ENCODE measurements around the gene NCKAP5. TPM values are rescaled to one million over a fixed set of nuclear protein-coding genes. Genes with fewer than 3 reads are reported as not detected.

NCKAP5 gene
- total and polyA plus RNA-seq, 9 of the 15 experiments (the other 6 are each of a cell fraction or from before 2014, with no cell fraction given): not detected

DNA sequence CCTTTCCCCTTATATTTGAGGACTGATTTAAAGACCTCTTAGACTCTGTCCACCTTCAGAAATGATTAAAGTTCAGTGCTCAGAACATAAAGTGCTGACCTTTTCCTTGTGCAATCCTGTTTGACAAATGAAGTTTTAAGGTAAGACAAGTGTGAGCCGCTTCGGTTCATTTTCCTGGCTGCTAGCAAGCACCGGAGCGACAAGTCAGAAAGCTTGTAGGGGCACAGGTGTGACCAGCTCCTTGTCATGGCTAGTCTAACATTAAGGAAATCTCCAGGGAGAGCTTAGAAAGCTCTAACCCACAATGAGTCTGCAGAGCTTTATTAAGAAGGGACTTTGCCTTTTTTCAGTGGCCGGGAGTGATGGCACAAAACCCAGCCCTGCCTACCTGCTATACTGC lies 2.3 kb upstream of the NCKAP5 start:
- Histone ChIP-seq H4K20me1 (replicated peaks; ENCODE audit: control insufficient read depth, insufficient read depth, low read length) (no peaks in the 10 kb centered on the region), H3K27ac (ENCODE audit: extremely low read depth, low read depth, low read length) (no peak overlapping the region), H3K4me1 (replicated peaks in 1 of 2; ENCODE audit: control insufficient read depth in 2 of 2, insufficient read depth in 2 of 2, low read length in 2 of 2) (no peaks in the 10 kb centered on the region), H2AFZ (ENCODE audit: low read depth, low read length) (no peak overlapping the region), H3K36me3 (ENCODE audit: control insufficient read depth, insufficient read depth, low read length) (no peaks in the 10 kb centered on the region), H3K9ac (ENCODE audit: insufficient read depth in 1 of 2, low read depth in 2 of 2, low read length in 2 of 2) (no peak overlapping the region), H3K27me3 (ENCODE audit: control insufficient read depth in 2 of 2, insufficient read depth in 2 of 2, low read length in 2 of 2) (no peaks in the 10 kb centered on the region), H3K9me1 (ENCODE audit: control insufficient read depth, insufficient read depth, low read length) (no peaks in the 10 kb centered on the region), H3K4me2 (ENCODE audit: insufficient read depth, low read length) (no peak overlapping the region), H3K4me3 (no peak overlapping the region), H3K9me3 (replicated peaks; ENCODE audit: control insufficient read depth, insufficient read depth, low read depth, low read length) (no peaks in the 10 kb centered on the region), H3K79me2 (ENCODE audit: control insufficient read depth, insufficient read depth, low read length) (no peaks in the 10 kb centered on the region)
- FAIRE-seq (no peak), DNase-seq (ENCODE audit: extremely low read depth in 1 of 4, low spot score in 3 of 4) (no peak), ATAC-seq (no peak)
- no TSS peak for BruUV-seq (replicated peaks)
- in situ Hi-C loops (cut with MboI) (no loop called here), intact Hi-C loops (cut with micrococcal nuclease) (no loop called here)
- ChIA-PET CTCF (ENCODE audit: low intra/inter-chr PET ratio) (no interaction called here), POLR2A (no interaction called here)
- WGBS (ENCODE audit: insufficient coverage, low coverage, missing lambda C conversion rate): 0% methylated on average over 5 of the region's 5 CpGs
- TF ChIP-seq, protein P1, sequence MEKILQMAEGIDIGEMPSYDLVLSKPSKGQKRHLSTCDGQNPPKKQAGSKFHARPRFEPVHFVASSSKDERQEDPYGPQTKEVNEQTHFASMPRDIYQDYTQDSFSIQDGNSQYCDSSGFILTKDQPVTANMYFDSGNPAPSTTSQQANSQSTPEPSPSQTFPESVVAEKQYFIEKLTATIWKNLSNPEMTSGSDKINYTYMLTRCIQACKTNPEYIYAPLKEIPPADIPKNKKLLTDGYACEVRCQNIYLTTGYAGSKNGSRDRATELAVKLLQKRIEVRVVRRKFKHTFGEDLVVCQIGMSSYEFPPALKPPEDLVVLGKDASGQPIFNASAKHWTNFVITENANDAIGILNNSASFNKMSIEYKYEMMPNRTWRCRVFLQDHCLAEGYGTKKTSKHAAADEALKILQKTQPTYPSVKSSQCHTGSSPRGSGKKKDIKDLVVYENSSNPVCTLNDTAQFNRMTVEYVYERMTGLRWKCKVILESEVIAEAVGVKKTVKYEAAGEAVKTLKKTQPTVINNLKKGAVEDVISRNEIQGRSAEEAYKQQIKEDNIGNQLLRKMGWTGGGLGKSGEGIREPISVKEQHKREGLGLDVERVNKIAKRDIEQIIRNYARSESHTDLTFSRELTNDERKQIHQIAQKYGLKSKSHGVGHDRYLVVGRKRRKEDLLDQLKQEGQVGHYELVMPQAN (IDR thresholded peaks at IDR 0.05; ENCODE audit: borderline replicate concordance): no peak
- TF ChIP-seq ZNF699 (CRISPR knock-in tag; IDR thresholded peaks at IDR 0.05; ENCODE audit: insufficient replicate concordance) (no peak), IRF2 (CRISPR knock-in tag; IDR thresholded peaks at IDR 0.05) (no peak), SAFB2 (IDR thresholded peaks at IDR 0.05; ENCODE audit: borderline replicate concordance, low read depth, low read length, severe bottlenecking) (no peak), CREM (IDR thresholded peaks at IDR 0.05; ENCODE audit: low read depth) (no peak), ZNF717 (CRISPR knock-in tag; IDR thresholded peaks at IDR 0.05) (no peak), NEUROD1 (IDR thresholded peaks at IDR 0.05; ENCODE audit: borderline replicate concordance, low read depth, low read length, partially characterized antibody) (no peak), ZNF76 (CRISPR knock-in tag; IDR thresholded peaks at IDR 0.05; ENCODE audit: borderline replicate concordance) (no peak), ASH1L (IDR thresholded peaks at IDR 0.05; ENCODE audit: borderline replicate concordance, low read depth, partially characterized antibody) (no peak), POLR2B (IDR thresholded peaks at IDR 0.05; ENCODE audit: low read depth, partially characterized antibody) (no peak), NBN (IDR thresholded peaks at IDR 0.05; ENCODE audit: low read depth) (no peak), GATA2 (CRISPR knock-in tag; IDR thresholded peaks at IDR 0.05) (no peak), RFX1 (IDR thresholded peaks at IDR 0.05) (no peak)
- TF ChIP-seq, protein P2, sequence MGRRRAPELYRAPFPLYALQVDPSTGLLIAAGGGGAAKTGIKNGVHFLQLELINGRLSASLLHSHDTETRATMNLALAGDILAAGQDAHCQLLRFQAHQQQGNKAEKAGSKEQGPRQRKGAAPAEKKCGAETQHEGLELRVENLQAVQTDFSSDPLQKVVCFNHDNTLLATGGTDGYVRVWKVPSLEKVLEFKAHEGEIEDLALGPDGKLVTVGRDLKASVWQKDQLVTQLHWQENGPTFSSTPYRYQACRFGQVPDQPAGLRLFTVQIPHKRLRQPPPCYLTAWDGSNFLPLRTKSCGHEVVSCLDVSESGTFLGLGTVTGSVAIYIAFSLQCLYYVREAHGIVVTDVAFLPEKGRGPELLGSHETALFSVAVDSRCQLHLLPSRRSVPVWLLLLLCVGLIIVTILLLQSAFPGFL (CRISPR knock-in tag; IDR thresholded peaks at IDR 0.05): no peak
- TF ChIP-seq, protein P3, sequence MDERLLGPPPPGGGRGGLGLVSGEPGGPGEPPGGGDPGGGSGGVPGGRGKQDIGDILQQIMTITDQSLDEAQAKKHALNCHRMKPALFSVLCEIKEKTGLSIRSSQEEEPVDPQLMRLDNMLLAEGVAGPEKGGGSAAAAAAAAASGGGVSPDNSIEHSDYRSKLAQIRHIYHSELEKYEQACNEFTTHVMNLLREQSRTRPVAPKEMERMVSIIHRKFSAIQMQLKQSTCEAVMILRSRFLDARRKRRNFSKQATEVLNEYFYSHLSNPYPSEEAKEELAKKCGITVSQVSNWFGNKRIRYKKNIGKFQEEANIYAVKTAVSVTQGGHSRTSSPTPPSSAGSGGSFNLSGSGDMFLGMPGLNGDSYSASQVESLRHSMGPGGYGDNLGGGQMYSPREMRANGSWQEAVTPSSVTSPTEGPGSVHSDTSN (CRISPR knock-in tag; IDR thresholded peaks at IDR 0.05; ENCODE audit: low read depth): no peak
- TF ChIP-seq, protein P3 (tag; conservative IDR thresholded peaks at IDR 0.05; ENCODE audit: low read depth): no peak

All from K562 (cell line).